GM23248 (cell line): ENCODE measurements around the gene TEX19.

ENCODE experiments used
- EZH2 ChIP-seq: fragments of 200-600 bp; sonication (generic); IDR thresholded peaks from 2 replicates; pipeline ENCODE4 v1.6.1; 2018; ENCODE audit warnings: antibody characterized with exemption, mild to moderate bottlenecking; ENCODE audit not compliant: insufficient read depth, poor library complexity, severe bottlenecking
- EZH2phosphoT487 ChIP-seq: fragments of 200-600 bp; sonication (generic); IDR thresholded peaks from 2 replicates; pipeline ENCODE4 v1.6.1; 2018; ENCODE audit warnings: antibody characterized with exemption, moderate library complexity, mild to moderate bottlenecking, low read depth; ENCODE audit not compliant: insufficient read depth

DNA sequence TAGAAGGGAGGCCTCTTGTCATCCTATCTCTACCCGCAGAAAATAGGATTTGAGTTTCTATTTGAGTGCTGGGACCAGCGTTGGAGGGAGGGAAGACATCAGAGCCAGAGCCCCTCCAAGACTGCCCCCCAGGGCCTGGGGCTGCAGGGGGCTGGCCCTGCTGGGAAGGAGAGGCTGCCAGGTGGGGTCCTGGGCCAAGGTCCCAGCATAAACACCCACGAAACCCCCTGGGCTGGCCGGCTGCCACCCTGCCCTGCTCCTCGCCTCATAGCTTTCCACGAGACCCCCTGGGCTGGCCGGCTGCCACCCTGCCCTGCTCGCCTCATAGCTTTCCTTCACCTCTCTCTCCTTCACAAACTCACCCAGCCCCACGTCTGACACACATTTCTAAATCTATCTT is 10.6 kb upstream of the TEX19 start:
- TF ChIP-seq EZH2phosphoT487 (no peak), EZH2 (no peak)
